SK-N-SH treated with all-trans-retinoic acid at 6 μM for 48 hours (cell line): ENCODE measurements around the gene GPM6B.

ENCODE experiments used
- ESRRG ChIP-seq: fragments of 250-450 bp; sonication (Bioruptor Pico); IDR thresholded peaks from 2 replicates; pipeline ENCODE4 v1.6.1; 2021; ENCODE audit warnings: mild to moderate bottlenecking
- GLIS3 ChIP-seq: fragments of 250-450 bp; sonication (Bioruptor Pico); IDR thresholded peaks from 2 replicates; pipeline ENCODE4 v1.5.0; 2020; ENCODE audit warnings: mild to moderate bottlenecking, moderate library complexity
- SNAI2 ChIP-seq: fragments of 250-450 bp; sonication (Bioruptor Pico); IDR thresholded peaks from 2 replicates; pipeline ENCODE4 v1.5.0; 2020; ENCODE audit warnings: mild to moderate bottlenecking, moderate library complexity
- TOX ChIP-seq: fragments of 250-450 bp; sonication (Bioruptor Pico); IDR thresholded peaks from 2 replicates; pipeline ENCODE4 v1.8.0; 2021; ENCODE audit warnings: mild to moderate bottlenecking, moderate library complexity, borderline replicate concordance
- ZFP3 ChIP-seq: fragments of 250-450 bp; sonication (Bioruptor Pico); IDR thresholded peaks from 2 replicates; pipeline ENCODE4 v1.5.0; 2020; ENCODE audit warnings: mild to moderate bottlenecking, moderate library complexity
- ZFP30 ChIP-seq: fragments of 450-650 bp; formaldehyde crosslinking; IDR thresholded peaks from 2 replicates; pipeline ENCODE4 v1.5.0; 2022; ENCODE audit warnings: mild to moderate bottlenecking, moderate library complexity
- ZNF70 ChIP-seq: fragments of 450-650 bp; formaldehyde crosslinking; IDR thresholded peaks from 2 replicates; pipeline ENCODE4 v1.5.0; 2020; ENCODE audit warnings: mild to moderate bottlenecking, moderate library complexity
- TF ChIP-seq, protein P1 (sequence below): fragments of 250-450 bp; sonication (Bioruptor Pico); IDR thresholded peaks from 2 replicates; pipeline ENCODE4 v1.5.1; 2020; ENCODE audit warnings: low read depth, mild to moderate bottlenecking, moderate library complexity
- TF ChIP-seq, protein P2 (sequence below): fragments of 250-450 bp; sonication (Bioruptor Pico); IDR thresholded peaks from 2 replicates; pipeline ENCODE4 v1.8.0; 2020; ENCODE audit warnings: mild to moderate bottlenecking, moderate library complexity, borderline replicate concordance
- TF ChIP-seq, protein P3 (sequence below): fragments of 250-450 bp; sonication (Bioruptor Pico); IDR thresholded peaks from 2 replicates; pipeline ENCODE4 v1.5.0; 2020; ENCODE audit warnings: mild to moderate bottlenecking, moderate library complexity

DNA sequence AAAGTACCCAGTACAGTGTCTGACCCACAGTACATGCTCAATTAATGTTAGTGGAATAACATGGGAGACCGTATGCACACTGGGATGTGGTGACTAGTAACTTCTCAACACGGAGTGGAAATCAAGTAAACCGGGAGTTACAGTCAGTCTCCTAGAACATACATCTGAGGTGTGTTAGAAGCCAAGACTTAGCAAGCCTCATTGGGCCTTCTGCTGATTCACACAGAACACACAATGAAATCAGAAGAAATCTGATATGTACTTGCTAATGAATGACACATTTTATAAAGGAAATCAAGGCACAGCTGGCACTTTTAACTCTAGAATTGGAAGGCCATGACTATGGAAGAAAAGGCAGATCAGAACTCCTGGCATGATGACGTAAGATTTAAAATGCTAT, 95.5 kb downstream of the GPM6B start:
- TF ChIP-seq ZFP30 (CRISPR knock-in tag), result no peak
- TF ChIP-seq, protein P1, sequence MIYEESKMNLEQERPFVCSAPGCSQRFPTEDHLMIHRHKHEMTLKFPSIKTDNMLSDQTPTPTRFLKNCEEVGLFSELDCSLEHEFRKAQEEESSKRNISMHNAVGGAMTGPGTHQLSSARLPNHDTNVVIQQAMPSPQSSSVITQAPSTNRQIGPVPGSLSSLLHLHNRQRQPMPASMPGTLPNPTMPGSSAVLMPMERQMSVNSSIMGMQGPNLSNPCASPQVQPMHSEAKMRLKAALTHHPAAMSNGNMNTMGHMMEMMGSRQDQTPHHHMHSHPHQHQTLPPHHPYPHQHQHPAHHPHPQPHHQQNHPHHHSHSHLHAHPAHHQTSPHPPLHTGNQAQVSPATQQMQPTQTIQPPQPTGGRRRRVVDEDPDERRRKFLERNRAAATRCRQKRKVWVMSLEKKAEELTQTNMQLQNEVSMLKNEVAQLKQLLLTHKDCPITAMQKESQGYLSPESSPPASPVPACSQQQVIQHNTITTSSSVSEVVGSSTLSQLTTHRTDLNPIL (CRISPR knock-in tag), result no peak
- no peak for TF ChIP-seq ZFP3
- TF ChIP-seq, protein P2, sequence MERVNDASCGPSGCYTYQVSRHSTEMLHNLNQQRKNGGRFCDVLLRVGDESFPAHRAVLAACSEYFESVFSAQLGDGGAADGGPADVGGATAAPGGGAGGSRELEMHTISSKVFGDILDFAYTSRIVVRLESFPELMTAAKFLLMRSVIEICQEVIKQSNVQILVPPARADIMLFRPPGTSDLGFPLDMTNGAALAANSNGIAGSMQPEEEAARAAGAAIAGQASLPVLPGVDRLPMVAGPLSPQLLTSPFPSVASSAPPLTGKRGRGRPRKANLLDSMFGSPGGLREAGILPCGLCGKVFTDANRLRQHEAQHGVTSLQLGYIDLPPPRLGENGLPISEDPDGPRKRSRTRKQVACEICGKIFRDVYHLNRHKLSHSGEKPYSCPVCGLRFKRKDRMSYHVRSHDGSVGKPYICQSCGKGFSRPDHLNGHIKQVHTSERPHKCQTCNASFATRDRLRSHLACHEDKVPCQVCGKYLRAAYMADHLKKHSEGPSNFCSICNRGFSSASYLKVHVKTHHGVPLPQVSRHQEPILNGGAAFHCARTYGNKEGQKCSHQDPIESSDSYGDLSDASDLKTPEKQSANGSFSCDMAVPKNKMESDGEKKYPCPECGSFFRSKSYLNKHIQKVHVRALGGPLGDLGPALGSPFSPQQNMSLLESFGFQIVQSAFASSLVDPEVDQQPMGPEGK, result no peak
- TF ChIP-seq GLIS3 (CRISPR knock-in tag), result no peak
- TF ChIP-seq ESRRG (CRISPR knock-in tag), result no peak
- no peak for TF ChIP-seq TOX (CRISPR knock-in tag)
- no peak for TF ChIP-seq SNAI2
- no peak for TF ChIP-seq ZNF70 (CRISPR knock-in tag)
- TF ChIP-seq, protein P3, sequence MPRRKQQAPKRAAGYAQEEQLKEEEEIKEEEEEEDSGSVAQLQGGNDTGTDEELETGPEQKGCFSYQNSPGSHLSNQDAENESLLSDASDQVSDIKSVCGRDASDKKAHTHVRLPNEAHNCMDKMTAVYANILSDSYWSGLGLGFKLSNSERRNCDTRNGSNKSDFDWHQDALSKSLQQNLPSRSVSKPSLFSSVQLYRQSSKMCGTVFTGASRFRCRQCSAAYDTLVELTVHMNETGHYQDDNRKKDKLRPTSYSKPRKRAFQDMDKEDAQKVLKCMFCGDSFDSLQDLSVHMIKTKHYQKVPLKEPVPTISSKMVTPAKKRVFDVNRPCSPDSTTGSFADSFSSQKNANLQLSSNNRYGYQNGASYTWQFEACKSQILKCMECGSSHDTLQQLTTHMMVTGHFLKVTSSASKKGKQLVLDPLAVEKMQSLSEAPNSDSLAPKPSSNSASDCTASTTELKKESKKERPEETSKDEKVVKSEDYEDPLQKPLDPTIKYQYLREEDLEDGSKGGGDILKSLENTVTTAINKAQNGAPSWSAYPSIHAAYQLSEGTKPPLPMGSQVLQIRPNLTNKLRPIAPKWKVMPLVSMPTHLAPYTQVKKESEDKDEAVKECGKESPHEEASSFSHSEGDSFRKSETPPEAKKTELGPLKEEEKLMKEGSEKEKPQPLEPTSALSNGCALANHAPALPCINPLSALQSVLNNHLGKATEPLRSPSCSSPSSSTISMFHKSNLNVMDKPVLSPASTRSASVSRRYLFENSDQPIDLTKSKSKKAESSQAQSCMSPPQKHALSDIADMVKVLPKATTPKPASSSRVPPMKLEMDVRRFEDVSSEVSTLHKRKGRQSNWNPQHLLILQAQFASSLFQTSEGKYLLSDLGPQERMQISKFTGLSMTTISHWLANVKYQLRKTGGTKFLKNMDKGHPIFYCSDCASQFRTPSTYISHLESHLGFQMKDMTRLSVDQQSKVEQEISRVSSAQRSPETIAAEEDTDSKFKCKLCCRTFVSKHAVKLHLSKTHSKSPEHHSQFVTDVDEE, result no peak
